ENCODE measurements around the gene CELF2. TPM values are rescaled to one million over a fixed set of nuclear protein-coding genes. Genes with fewer than 3 reads are reported as not detected.

CELF2 gene
- total RNA-seq, 1 experiment from 2014 or later = 28.7 TPM

DNA sequence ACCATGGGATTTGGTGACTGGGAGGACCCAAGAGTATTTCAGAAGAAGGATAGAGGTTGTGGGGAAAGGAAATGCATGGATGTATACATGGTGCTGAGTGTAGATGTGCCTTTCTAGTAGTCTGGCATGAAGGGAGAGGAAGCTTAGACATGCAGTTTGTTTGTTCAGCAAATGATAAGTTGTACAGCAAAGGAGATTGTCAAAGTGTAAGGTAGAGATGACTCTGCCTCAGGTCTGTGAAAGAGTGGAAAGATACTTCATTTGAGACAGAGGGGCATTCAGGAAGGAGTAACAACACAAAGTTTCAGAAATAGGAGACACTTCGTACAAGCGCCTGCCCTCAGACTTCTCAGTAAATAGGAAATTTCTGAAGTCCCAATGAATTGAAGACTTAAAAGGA is 152.3 kb downstream of the CELF2 start:
- Histone ChIP-seq H3K23me2 (ENCODE audit: insufficient read length, low read depth, low read length, poor library complexity, severe bottlenecking) (peaks cover 8% of the 10 kb centered on the region), H4K20me1 (ENCODE audit: control insufficient read depth, insufficient read depth, insufficient read length) (no peaks in the 10 kb centered on the region), H2BK15ac (ENCODE audit: low read depth, low read length) (no peak overlapping the region), H3K23ac (ENCODE audit: insufficient read length, low read depth, low read length) (no peak overlapping the region), H4K91ac (ENCODE audit: insufficient read length, low read depth, low read length) (no peak overlapping the region), H2AFZ (ENCODE audit: low read length) (no peak overlapping the region), H3K18ac (ENCODE audit: insufficient read length, low read depth, low read length) (no peak overlapping the region), H3K27me3 (ENCODE audit: insufficient read depth, low read length) (no peaks in the 10 kb centered on the region), H4K5ac (ENCODE audit: insufficient read length, low read depth, low read length) (no peak overlapping the region), H3K4me1 (ENCODE audit: insufficient read depth, low read length) (peaks cover 4% of the 10 kb centered on the region; the same call in 1 of the 2 replicates), H3K79me1 (ENCODE audit: insufficient read depth, low read depth, low read length, poor library complexity, severe bottlenecking) (no peaks in the 10 kb centered on the region), H2BK120ac (ENCODE audit: low read depth, low read length, poor library complexity, severe bottlenecking) (no peak overlapping the region), H3K79me2 (ENCODE audit: insufficient read depth, low read length) (no peaks in the 10 kb centered on the region), H2BK20ac (ENCODE audit: low read depth, low read length, poor library complexity, severe bottlenecking) (no peak overlapping the region), H2BK12ac (ENCODE audit: insufficient read length, low read depth, low read length) (no peak overlapping the region), H3K9me3 (ENCODE audit: control insufficient read depth, low read depth, low read length) (no peaks in the 10 kb centered on the region), H3K4ac (ENCODE audit: low read depth, low read length) (no peak overlapping the region), H3K9ac (ENCODE audit: extremely low read depth, insufficient read length, low read length) (no peak overlapping the region), H3K56ac (ENCODE audit: insufficient read length, low read depth, low read length) (no peak overlapping the region), H2BK5ac (ENCODE audit: insufficient read length, low read length) (no peak overlapping the region), H3K14ac (ENCODE audit: insufficient read depth, low read length) (no peak overlapping the region), H3K27ac (ENCODE audit: insufficient read length, low read depth, low read length) (no peak overlapping the region), H2AK5ac (ENCODE audit: insufficient read length, low read length) (no peak overlapping the region), H3T11ph (ENCODE audit: low read length) (no peak overlapping the region), H4K8ac (replicated peaks; ENCODE audit: insufficient read length, low read depth, low read length) (no peak overlapping the region), H3K4me2 (ENCODE audit: insufficient read depth, insufficient read length, low read length) (no peak overlapping the region)
- H3K4me3 Mint-ChIP-seq = no peak overlapping the region
- H3K27ac Mint-ChIP-seq = no peak overlapping the region
- WGBS (ENCODE audit: extremely low coverage, insufficient read length, low lambda C conversion rate) = no CpG with 5 or more reads among the region's 2 CpGs
- no peak for DNase-seq
- H3K27me3 Mint-ChIP-seq (ENCODE audit: low read depth) = peaks cover 2% of the 10 kb centered on the region; the same call in 1 of the 2 replicates
- H3K4me1 Mint-ChIP-seq = peaks cover 12 to 14% of the 10 kb centered on the region in 2 experiments
- peaks cover 0 to 7% (median 0%) of the 10 kb centered on the region in 3 experiments; a peak in 3 of 7 replicates for H3K36me3 Mint-ChIP-seq (ENCODE audit: insufficient read depth in 1 of 3, low read depth in 3 of 3)
- no peaks in the 10 kb centered on the region for H3K9me3 Mint-ChIP-seq
- TF ChIP-seq, protein P1, sequence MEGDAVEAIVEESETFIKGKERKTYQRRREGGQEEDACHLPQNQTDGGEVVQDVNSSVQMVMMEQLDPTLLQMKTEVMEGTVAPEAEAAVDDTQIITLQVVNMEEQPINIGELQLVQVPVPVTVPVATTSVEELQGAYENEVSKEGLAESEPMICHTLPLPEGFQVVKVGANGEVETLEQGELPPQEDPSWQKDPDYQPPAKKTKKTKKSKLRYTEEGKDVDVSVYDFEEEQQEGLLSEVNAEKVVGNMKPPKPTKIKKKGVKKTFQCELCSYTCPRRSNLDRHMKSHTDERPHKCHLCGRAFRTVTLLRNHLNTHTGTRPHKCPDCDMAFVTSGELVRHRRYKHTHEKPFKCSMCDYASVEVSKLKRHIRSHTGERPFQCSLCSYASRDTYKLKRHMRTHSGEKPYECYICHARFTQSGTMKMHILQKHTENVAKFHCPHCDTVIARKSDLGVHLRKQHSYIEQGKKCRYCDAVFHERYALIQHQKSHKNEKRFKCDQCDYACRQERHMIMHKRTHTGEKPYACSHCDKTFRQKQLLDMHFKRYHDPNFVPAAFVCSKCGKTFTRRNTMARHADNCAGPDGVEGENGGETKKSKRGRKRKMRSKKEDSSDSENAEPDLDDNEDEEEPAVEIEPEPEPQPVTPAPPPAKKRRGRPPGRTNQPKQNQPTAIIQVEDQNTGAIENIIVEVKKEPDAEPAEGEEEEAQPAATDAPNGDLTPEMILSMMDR (conservative IDR thresholded peaks at IDR 0.05) = no peak
